Measurements from ENCODE around the gene SSX2IP. TPM values are rescaled to one million over a fixed set of nuclear protein-coding genes. Genes with fewer than 3 reads are reported as not detected.

SSX2IP gene
- total RNA-seq, 1 donor from 2014 or later = 7.3 TPM

DNA sequence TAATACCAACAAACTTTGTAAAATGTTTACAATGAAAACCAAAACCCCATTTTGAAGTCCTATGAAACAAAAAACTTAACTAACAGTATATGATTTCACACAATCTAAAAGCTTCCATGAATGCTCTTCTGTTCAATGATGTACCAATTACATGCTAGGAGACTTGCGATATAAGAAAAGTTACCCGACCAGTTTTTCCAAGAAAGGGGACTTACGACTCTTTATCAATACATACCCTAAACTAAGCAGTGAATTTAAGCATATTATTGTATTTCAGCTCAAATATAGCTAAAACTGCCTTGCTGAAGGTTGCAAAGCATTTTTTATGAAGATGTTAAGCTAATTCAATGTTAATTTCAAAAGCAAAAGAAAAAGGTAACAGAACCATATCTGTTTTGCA lies 15.6 kb downstream of the SSX2IP start:
- Mint-ChIP-seq H3K4me1 (ENCODE audit: unreplicated experiment) (peaks cover 9% of the 10 kb centered on the region), H3K4me3 (ENCODE audit: unreplicated experiment) (no peak overlapping the region)

DNA sequence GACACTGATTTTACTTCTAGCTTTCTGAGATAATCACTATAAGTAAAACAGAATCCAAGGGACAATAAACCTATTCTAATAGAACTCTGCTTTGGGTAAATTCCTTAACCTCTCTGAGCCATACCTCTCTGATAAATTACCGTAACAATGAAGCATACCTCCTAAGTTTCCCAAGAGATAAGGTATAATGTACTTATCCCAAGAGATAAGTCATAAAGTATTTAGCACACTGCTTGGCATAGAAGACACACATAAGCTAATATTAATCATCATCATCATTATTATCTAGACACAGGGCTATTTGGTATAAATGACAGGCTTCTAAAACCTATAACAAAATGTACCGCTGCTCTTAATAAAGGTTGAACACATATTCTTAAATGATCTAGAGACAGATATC lies 16.2 kb downstream of the SSX2IP start:
- DNase-seq (ENCODE audit: low spot score) = no peak
- TF ChIP-seq, protein P1, sequence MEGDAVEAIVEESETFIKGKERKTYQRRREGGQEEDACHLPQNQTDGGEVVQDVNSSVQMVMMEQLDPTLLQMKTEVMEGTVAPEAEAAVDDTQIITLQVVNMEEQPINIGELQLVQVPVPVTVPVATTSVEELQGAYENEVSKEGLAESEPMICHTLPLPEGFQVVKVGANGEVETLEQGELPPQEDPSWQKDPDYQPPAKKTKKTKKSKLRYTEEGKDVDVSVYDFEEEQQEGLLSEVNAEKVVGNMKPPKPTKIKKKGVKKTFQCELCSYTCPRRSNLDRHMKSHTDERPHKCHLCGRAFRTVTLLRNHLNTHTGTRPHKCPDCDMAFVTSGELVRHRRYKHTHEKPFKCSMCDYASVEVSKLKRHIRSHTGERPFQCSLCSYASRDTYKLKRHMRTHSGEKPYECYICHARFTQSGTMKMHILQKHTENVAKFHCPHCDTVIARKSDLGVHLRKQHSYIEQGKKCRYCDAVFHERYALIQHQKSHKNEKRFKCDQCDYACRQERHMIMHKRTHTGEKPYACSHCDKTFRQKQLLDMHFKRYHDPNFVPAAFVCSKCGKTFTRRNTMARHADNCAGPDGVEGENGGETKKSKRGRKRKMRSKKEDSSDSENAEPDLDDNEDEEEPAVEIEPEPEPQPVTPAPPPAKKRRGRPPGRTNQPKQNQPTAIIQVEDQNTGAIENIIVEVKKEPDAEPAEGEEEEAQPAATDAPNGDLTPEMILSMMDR (IDR thresholded peaks at IDR 0.05; ENCODE audit: unreplicated experiment) = no peak
- Mint-ChIP-seq H3K4me3 (ENCODE audit: unreplicated experiment) (no peak overlapping the region), H3K4me1 (ENCODE audit: unreplicated experiment) (peaks cover 9% of the 10 kb centered on the region), H3K9me3 (ENCODE audit: unreplicated experiment) (no peaks in the 10 kb centered on the region), H3K27me3 (ENCODE audit: unreplicated experiment) (no peaks in the 10 kb centered on the region), H3K27ac (ENCODE audit: unreplicated experiment) (no peak overlapping the region), H3K36me3 (ENCODE audit: low read depth, unreplicated experiment) (no peaks in the 10 kb centered on the region)

More for the DNA sequence above, 15.6 kb downstream of the SSX2IP start:
- Mint-ChIP-seq H3K9me3 (ENCODE audit: unreplicated experiment) (no peaks in the 10 kb centered on the region), H3K36me3 (ENCODE audit: low read depth, unreplicated experiment) (no peaks in the 10 kb centered on the region), H3K27ac (ENCODE audit: unreplicated experiment) (no peak overlapping the region), H3K27me3 (ENCODE audit: unreplicated experiment) (no peaks in the 10 kb centered on the region)
- no peak for DNase-seq (ENCODE audit: low spot score)
- TF ChIP-seq, protein P1 (IDR thresholded peaks at IDR 0.05; ENCODE audit: unreplicated experiment) = no peak

DNA sequence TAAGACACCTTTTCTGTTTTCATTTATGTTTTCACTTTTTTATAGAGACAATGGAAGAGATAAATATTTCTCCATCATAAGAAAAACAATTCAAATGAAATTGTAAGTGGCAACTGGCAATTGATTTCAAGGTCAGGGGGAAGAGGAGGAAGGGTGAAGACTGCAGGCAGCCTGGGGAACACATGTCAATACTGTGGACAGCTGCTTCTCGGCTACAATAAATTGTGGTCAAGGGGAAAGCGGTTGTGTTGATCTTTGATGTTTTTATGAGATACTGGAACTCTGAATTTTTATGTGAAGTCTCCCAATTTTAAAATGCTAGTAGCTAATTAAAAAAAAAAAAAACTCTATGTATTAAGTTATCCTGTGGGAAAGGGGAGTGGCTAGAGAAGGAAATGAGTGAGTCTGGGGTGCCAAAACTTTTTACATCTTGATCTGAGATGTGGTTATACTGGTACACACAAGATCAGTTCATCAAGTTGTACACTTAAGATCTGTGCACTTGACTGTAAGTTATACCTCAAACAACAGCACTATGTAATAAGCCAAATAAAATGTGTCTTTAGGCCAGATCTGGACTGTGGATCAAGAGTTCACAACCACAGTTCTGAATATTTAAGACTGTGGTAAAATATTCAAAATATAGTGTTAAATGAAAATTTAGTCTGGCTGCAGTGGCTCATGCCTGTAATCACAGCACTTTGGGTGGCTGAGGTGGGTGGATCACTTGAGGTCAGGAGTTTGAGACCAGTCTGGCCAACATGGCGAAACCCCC lies 18.0 kb downstream of the SSX2IP start:
- TF ChIP-seq, protein P1 (IDR thresholded peaks at IDR 0.05; ENCODE audit: unreplicated experiment) = no peak
- peaks cover 9% of the 10 kb centered on the region for H3K4me1 Mint-ChIP-seq (ENCODE audit: unreplicated experiment)
- H3K27ac Mint-ChIP-seq (ENCODE audit: unreplicated experiment) = no peak overlapping the region
- H3K4me3 Mint-ChIP-seq (ENCODE audit: unreplicated experiment) = no peak overlapping the region
- no peaks in the 10 kb centered on the region for H3K9me3 Mint-ChIP-seq (ENCODE audit: unreplicated experiment)
- no peak for DNase-seq (ENCODE audit: low spot score)
- no peaks in the 10 kb centered on the region for H3K27me3 Mint-ChIP-seq (ENCODE audit: unreplicated experiment)
- H3K36me3 Mint-ChIP-seq (ENCODE audit: low read depth, unreplicated experiment) = no peaks in the 10 kb centered on the region

DNA sequence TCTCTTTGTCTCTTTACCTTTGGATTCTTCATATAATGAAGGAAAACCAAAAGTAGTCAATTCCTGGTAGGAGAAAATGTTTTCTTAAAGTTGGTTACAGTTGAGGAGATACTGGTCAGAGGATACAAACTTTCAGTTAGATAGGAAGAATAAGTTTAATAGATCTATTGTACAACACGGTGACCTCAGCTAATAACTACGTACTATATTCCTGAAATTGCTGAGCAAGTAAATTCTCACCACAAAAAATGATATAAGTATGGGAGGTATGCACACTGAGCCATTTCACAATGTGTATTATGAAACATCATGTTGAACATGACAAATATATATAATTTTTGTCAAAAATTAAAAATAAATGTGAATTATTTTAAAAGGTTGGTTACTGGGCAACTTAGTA lies 20.4 kb downstream of the SSX2IP start:
- Mint-ChIP-seq H3K4me1 (ENCODE audit: unreplicated experiment) (peaks cover 6% of the 10 kb centered on the region), H3K27ac (ENCODE audit: unreplicated experiment) (no peak overlapping the region), H3K27me3 (ENCODE audit: unreplicated experiment) (no peaks in the 10 kb centered on the region), H3K4me3 (ENCODE audit: unreplicated experiment) (no peak overlapping the region), H3K36me3 (ENCODE audit: low read depth, unreplicated experiment) (no peaks in the 10 kb centered on the region), H3K9me3 (ENCODE audit: unreplicated experiment) (no peaks in the 10 kb centered on the region)
- DNase-seq (ENCODE audit: low spot score) = no peak
- TF ChIP-seq, protein P1 (IDR thresholded peaks at IDR 0.05; ENCODE audit: unreplicated experiment) = no peak

DNA sequence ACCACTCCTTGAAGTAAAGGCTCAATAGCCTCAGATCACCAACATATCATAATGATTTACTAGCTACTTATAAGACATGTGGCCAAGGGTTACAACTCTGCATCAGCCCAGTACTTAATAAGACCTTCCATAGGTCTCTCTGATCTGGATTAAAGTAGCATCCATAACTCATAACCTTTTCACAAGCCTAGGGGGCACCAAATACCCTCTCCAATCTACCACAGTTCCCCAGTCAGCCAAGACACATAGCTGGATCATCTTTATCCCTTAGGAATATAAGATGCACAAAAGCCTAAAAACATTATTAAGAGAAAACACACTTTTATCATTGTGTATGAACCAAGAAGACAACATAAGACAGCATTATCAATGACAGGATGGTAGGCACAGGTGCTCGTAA lies 22.1 kb downstream of the SSX2IP start:
- TF ChIP-seq, protein P1 (IDR thresholded peaks at IDR 0.05; ENCODE audit: unreplicated experiment) = no peak
- no peak overlapping the region for H3K27ac Mint-ChIP-seq (ENCODE audit: unreplicated experiment)

More for the DNA sequence above, 22.1 kb downstream of the SSX2IP start:
- Mint-ChIP-seq H3K9me3 (ENCODE audit: unreplicated experiment) (no peaks in the 10 kb centered on the region), H3K36me3 (ENCODE audit: low read depth, unreplicated experiment) (no peaks in the 10 kb centered on the region), H3K4me1 (ENCODE audit: unreplicated experiment) (peaks cover 3% of the 10 kb centered on the region), H3K4me3 (ENCODE audit: unreplicated experiment) (no peak overlapping the region), H3K27me3 (ENCODE audit: unreplicated experiment) (no peaks in the 10 kb centered on the region)
- no peak for DNase-seq (ENCODE audit: low spot score)

Data from endothelial cell (in vitro differentiated cells).